Mammary epithelial cell (primary cell): Measurements from ENCODE around the gene AGAP1.

Experiments used
- CTCF ChIP-seq, 2 donors: IDR thresholded peaks in 1 of 2; conservative IDR thresholded peaks in 1 of 2; 2 replicates each; pipeline ENCODE4 v1.5.1; 2011 to 2012; ENCODE audit warnings: inconsistent platforms in 2 of 2, low read length in 2 of 2, mild to moderate bottlenecking in 2 of 2, control low read depth in 1 of 2, low read depth in 1 of 2; ENCODE audit not compliant: insufficient read depth in 1 of 2; ENCODE audit errors: extremely low read depth in 1 of 2
- EZH2 ChIP-seq: IDR thresholded peaks from 2 replicates; pipeline ENCODE4 v1.6.1; 2012; ENCODE audit warnings: low read length, inconsistent platforms, borderline replicate concordance

DNA sequence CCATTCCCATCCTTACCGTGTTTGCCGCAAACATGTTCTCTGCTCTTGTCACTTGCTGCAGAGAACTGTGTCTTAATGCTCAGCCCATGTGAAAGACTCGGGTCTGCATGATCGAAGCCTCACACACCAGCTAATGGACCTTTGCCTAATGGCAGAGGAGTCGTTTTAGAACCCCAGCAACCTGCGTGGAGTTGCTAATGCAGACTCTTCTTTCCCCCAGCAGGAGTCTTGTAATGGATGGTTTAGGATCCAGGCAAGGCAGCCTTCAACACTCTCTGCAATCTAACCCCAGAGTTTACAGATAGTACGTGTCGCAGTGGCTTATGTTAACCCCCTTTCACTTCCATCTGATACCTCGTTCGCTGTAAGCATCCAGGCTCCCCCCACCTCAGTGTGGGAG lies 316.4 kb downstream of the AGAP1 start:
- TF ChIP-seq CTCF (conservative IDR thresholded peaks at IDR 0.05 in 1 of 2, IDR thresholded peaks at IDR 0.05 in 1 of 2; ENCODE audit: extremely low read depth in 1 of 2, insufficient read depth in 1 of 2, low read depth in 1 of 2, low read length in 2 of 2) (no peak), EZH2 (no peak)
